ENCODE results near the gene HSPG2.

HSPG2 gene

GRCh38 chr1:21879928-21880618 is 57.0 kb downstream of the HSPG2 start:
- no peak overlapping the region for H4K12ac ChIP-seq (ENCODE audit: low read depth, low read length)
- DNase-seq = no peak
- H2BK120ac ChIP-seq (ENCODE audit: insufficient read depth, low read length, poor library complexity) = no peak overlapping the region
- H3K27ac ChIP-seq (ENCODE audit: low read depth, low read length) = no peak overlapping the region
- no peaks in the 10 kb centered on the region for H3K27me3 ChIP-seq (ENCODE audit: insufficient read depth, low read length)
- WGBS (ENCODE audit: extremely low coverage, insufficient coverage, insufficient read length) = no CpG with 5 or more reads among the region's 19 CpGs
- no peak overlapping the region for H3K4ac ChIP-seq (ENCODE audit: low read depth, low read length)
- H3K18ac ChIP-seq (ENCODE audit: low read length) = no peak overlapping the region
- peaks cover 2% of the 10 kb centered on the region for H3K9me3 ChIP-seq (ENCODE audit: insufficient read depth, low read depth, low read length)
- no peak overlapping the region for H3K14ac ChIP-seq (ENCODE audit: low read length)
- H2AFZ ChIP-seq (ENCODE audit: insufficient read depth, low read length, poor library complexity) = no peak overlapping the region
- H4K91ac ChIP-seq (ENCODE audit: low read depth, low read length) = no peak overlapping the region
- no peak overlapping the region for H3K4me2 ChIP-seq (ENCODE audit: low read length)
- no peak overlapping the region for H2BK5ac ChIP-seq (ENCODE audit: low read depth, low read length, poor library complexity)
- no peak overlapping the region for H4K8ac ChIP-seq (ENCODE audit: low read depth, low read length)
- no peak overlapping the region for H2AK5ac ChIP-seq (ENCODE audit: low read length)
- no peak overlapping the region for H3K4me3 ChIP-seq (ENCODE audit: low read depth, low read length)
- no peaks in the 10 kb centered on the region for H3K79me1 ChIP-seq (ENCODE audit: low read length)
- H2BK12ac ChIP-seq (ENCODE audit: low read length) = no peak overlapping the region
- H3K79me2 ChIP-seq (ENCODE audit: control insufficient read depth, insufficient read depth, low read length, poor library complexity) = no peaks in the 10 kb centered on the region
- H3K23ac ChIP-seq (ENCODE audit: low read length) = no peak overlapping the region
- no peak overlapping the region for H3K9ac ChIP-seq (ENCODE audit: low read length)
- H3K36me3 ChIP-seq (ENCODE audit: control insufficient read depth in 1 of 2, insufficient read depth in 2 of 2, low read length in 2 of 2) = peaks cover 76 to 88% of the 10 kb centered on the region in 2 experiments
- no peaks in the 10 kb centered on the region for H3K4me1 ChIP-seq (ENCODE audit: control insufficient read depth in 1 of 2, insufficient read depth in 2 of 2, low read length in 2 of 2)

DNA sequence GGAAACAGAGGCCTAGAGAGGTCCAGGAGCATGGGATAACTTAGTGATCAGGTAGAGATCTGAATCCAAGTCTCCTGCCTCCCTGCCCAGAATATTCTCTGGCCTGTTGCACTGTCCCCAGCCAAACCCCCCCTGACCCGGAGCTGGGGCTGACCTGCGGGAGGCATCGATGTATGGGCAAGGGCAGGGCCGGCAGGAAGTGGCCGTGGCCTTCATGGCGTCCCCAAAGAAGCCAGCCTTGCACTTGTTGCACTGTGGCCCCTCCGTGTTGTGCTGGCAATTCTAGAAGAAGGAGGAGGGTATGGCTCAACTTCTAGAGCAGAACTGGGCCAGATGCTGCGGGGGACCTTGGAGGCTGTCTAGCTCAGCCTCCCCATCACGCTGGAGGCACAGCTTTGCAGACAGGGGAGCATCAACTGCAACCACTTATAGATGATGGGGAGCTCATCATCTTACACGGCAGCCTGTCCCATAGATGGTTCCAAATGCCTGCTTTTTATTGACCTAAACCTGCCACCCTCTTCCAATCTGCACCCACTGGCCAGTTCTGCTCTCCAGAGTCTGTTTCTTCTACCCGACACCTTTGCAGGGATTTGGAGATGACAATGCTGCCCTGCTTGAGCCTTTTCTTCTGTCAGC is 58.2 kb downstream of the HSPG2 start:
- Histone ChIP-seq H3K79me1 (ENCODE audit: low read length) (no peaks in the 10 kb centered on the region), H4K91ac (ENCODE audit: low read depth, low read length) (no peak overlapping the region), H2BK5ac (ENCODE audit: low read depth, low read length, poor library complexity) (no peak overlapping the region), H3K9ac (ENCODE audit: low read length) (peak overlapping the region; percentile 8), H3K4ac (ENCODE audit: low read depth, low read length) (no peak overlapping the region), H3K9me3 (ENCODE audit: insufficient read depth, low read depth, low read length) (peaks cover 4% of the 10 kb centered on the region), H4K8ac (ENCODE audit: low read depth, low read length) (no peak overlapping the region), H3K4me1 (ENCODE audit: control insufficient read depth in 1 of 2, insufficient read depth in 2 of 2, low read length in 2 of 2) (no peaks in the 10 kb centered on the region), H3K23ac (ENCODE audit: low read length) (no peak overlapping the region), H2BK12ac (ENCODE audit: low read length) (no peak overlapping the region), H3K18ac (ENCODE audit: low read length) (no peak overlapping the region), H2BK120ac (ENCODE audit: insufficient read depth, low read length, poor library complexity) (no peak overlapping the region), H3K79me2 (ENCODE audit: control insufficient read depth, insufficient read depth, low read length, poor library complexity) (no peaks in the 10 kb centered on the region), H3K4me2 (ENCODE audit: low read length) (no peak overlapping the region), H3K36me3 (ENCODE audit: control insufficient read depth in 1 of 2, insufficient read depth in 2 of 2, low read length in 2 of 2) (peaks cover 76 to 88% of the 10 kb centered on the region in 2 experiments), H3K27ac (ENCODE audit: low read depth, low read length) (no peak overlapping the region), H2AFZ (ENCODE audit: insufficient read depth, low read length, poor library complexity) (no peak overlapping the region), H2AK5ac (ENCODE audit: low read length) (no peak overlapping the region), H3K14ac (ENCODE audit: low read length) (no peak overlapping the region), H4K12ac (ENCODE audit: low read depth, low read length) (no peak overlapping the region), H3K27me3 (ENCODE audit: insufficient read depth, low read length) (no peaks in the 10 kb centered on the region), H3K4me3 (ENCODE audit: low read depth, low read length) (no peak overlapping the region)
- WGBS (ENCODE audit: extremely low coverage, insufficient coverage, insufficient read length) = no CpG with 5 or more reads among the region's 11 CpGs
- DNase-seq = no peak

DNA sequence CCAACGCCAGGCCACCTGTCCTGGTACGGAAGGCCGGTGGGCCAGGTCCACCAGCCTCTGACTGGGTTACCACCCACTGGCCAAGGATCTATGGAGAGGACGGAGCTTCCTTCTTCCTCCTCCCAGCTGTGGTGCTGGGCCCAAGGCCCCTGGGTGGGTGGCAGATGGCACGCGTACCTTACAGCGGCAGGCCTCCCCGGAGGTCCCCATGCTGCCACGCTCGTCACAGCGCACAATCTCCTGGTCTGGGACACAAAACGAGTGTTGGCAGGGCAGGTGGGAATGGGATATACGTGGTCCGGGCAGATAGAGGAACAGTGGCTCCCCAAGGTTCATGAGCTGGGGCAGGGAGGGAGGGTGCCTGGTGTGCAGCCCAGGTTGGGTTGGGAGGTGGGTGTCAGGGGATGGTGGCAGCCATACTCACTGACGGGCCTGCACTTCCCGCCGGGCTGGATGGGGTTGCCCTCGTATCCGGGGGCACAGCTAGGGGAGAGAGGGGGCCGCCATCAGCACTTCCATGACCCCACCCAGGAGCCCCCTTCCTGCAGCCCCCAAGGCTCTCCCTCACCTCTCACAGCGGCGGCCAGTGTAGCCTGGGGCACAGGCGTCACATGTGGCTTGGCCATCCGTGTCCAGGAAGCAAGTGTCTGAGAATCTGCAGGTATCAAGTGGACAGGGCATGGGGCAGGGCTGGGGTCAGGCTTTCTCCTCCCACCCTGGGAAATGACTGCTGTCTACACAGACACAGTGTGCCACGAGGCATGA is 58.9 kb downstream of the HSPG2 start:
- no peak overlapping the region for H3K4ac ChIP-seq (ENCODE audit: low read depth, low read length)
- no peak overlapping the region for H2BK120ac ChIP-seq (ENCODE audit: insufficient read depth, low read length, poor library complexity)
- no peaks in the 10 kb centered on the region for H3K79me2 ChIP-seq (ENCODE audit: control insufficient read depth, insufficient read depth, low read length, poor library complexity)
- H3K23ac ChIP-seq (ENCODE audit: low read length) = no peak overlapping the region
- no peak overlapping the region for H3K18ac ChIP-seq (ENCODE audit: low read length)
- H2BK12ac ChIP-seq (ENCODE audit: low read length) = no peak overlapping the region
- H3K4me3 ChIP-seq (ENCODE audit: low read depth, low read length) = no peak overlapping the region
- no peak overlapping the region for H3K27ac ChIP-seq (ENCODE audit: low read depth, low read length)
- WGBS (ENCODE audit: extremely low coverage, insufficient coverage, insufficient read length) = no CpG with 5 or more reads among the region's 25 CpGs
- no peak overlapping the region for H3K14ac ChIP-seq (ENCODE audit: low read length)
- H3K9me3 ChIP-seq (ENCODE audit: insufficient read depth, low read depth, low read length) = peaks cover 4% of the 10 kb centered on the region
- no peak overlapping the region for H3K9ac ChIP-seq (ENCODE audit: low read length)
- no peak overlapping the region for H2AK5ac ChIP-seq (ENCODE audit: low read length)
- no peak overlapping the region for H2AFZ ChIP-seq (ENCODE audit: insufficient read depth, low read length, poor library complexity)
- H3K79me1 ChIP-seq (ENCODE audit: low read length) = no peaks in the 10 kb centered on the region
- H2BK5ac ChIP-seq (ENCODE audit: low read depth, low read length, poor library complexity) = no peak overlapping the region
- H3K4me1 ChIP-seq (ENCODE audit: control insufficient read depth in 1 of 2, insufficient read depth in 2 of 2, low read length in 2 of 2) = no peaks in the 10 kb centered on the region
- no peak for DNase-seq
- no peak overlapping the region for H4K8ac ChIP-seq (ENCODE audit: low read depth, low read length)
- H3K36me3 ChIP-seq (ENCODE audit: control insufficient read depth in 1 of 2, insufficient read depth in 2 of 2, low read length in 2 of 2) = peaks cover 79 to 89% of the 10 kb centered on the region in 2 experiments
- no peak overlapping the region for H4K12ac ChIP-seq (ENCODE audit: low read depth, low read length)
- H4K91ac ChIP-seq (ENCODE audit: low read depth, low read length) = no peak overlapping the region
- H3K4me2 ChIP-seq (ENCODE audit: low read length) = no peak overlapping the region
- H3K27me3 ChIP-seq (ENCODE audit: insufficient read depth, low read length) = no peaks in the 10 kb centered on the region

- H3K23ac ChIP-seq (ENCODE audit: low read length) = no peak overlapping the region
These were observed 60.8 kb downstream of the HSPG2 start for GRCh38 chr1:21876267-21876666.

More at GRCh38 chr1:21876267-21876666, 60.8 kb downstream of the HSPG2 start:
- Histone ChIP-seq H3K27me3 (ENCODE audit: insufficient read depth, low read length) (no peaks in the 10 kb centered on the region), H3K14ac (ENCODE audit: low read length) (no peak overlapping the region), H3K4me3 (ENCODE audit: low read depth, low read length) (no peak overlapping the region), H4K91ac (ENCODE audit: low read depth, low read length) (no peak overlapping the region), H4K12ac (ENCODE audit: low read depth, low read length) (no peak overlapping the region), H3K79me2 (ENCODE audit: control insufficient read depth, insufficient read depth, low read length, poor library complexity) (no peaks in the 10 kb centered on the region), H3K18ac (ENCODE audit: low read length) (no peak overlapping the region), H3K79me1 (ENCODE audit: low read length) (no peaks in the 10 kb centered on the region), H3K4me1 (ENCODE audit: control insufficient read depth in 1 of 2, insufficient read depth in 2 of 2, low read length in 2 of 2) (no peaks in the 10 kb centered on the region), H2BK12ac (ENCODE audit: low read length) (no peak overlapping the region), H3K4ac (ENCODE audit: low read depth, low read length) (no peak overlapping the region), H3K9ac (ENCODE audit: low read length) (no peak overlapping the region), H3K36me3 (ENCODE audit: control insufficient read depth in 1 of 2, insufficient read depth in 2 of 2, low read length in 2 of 2) (peaks cover 90 to 93% of the 10 kb centered on the region in 2 experiments), H3K4me2 (ENCODE audit: low read length) (no peak overlapping the region), H3K27ac (ENCODE audit: low read depth, low read length) (no peak overlapping the region), H2BK120ac (ENCODE audit: insufficient read depth, low read length, poor library complexity) (no peak overlapping the region), H4K8ac (ENCODE audit: low read depth, low read length) (no peak overlapping the region), H3K9me3 (ENCODE audit: insufficient read depth, low read depth, low read length) (peaks cover 3% of the 10 kb centered on the region), H2AFZ (ENCODE audit: insufficient read depth, low read length, poor library complexity) (no peak overlapping the region), H2BK5ac (ENCODE audit: low read depth, low read length, poor library complexity) (no peak overlapping the region), H2AK5ac (ENCODE audit: low read length) (no peak overlapping the region)
- no peak for DNase-seq
- no CpG with 5 or more reads among the region's 16 CpGs for WGBS (ENCODE audit: extremely low coverage, insufficient coverage, insufficient read length)

Data from trophoblast cell (in vitro differentiated cells and primary cell).